Measurements from ENCODE around the gene NFKBIE.

NFKBIE gene

DNA sequence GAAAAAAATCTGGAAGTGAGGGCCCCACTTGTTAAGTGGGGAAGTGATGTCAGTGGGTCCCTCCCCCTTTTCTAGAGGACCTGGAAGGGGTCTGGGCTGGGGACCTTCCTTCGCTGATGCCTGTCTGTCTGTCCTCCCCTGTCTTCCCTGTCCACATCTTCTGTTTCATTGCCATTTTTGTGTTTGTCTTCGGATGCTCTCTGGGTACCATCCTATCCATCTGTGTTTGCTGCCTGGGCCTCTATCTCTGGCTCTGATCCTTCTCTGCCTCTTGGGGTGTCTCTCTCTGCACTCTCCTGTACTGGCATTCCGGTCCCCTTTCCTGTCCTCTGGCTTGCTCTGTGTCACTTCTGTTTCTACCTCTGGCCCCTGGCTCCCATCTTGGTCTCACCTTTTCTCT, 7.2 kb upstream of the NFKBIE start:
- DNase-seq (ENCODE audit: low spot score): no peak

DNA sequence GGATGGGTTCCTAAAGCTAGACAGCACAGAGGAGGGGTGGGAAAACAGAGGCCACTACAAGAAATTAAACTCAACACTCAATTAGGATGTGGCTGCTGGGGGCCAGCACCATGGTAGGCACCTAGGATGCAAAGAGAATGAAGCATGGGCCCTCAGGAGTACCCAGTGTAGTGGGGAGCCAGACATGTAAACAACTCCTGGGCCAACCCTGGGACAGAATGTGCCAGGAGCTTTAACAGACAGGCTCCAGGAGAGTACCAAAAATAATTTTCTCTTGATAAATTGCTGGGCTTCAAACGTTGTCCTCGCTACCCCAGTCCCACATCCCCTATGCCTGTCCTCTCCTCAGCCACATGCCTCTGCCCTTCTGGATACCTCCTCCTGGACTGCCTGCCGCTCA, 6.6 kb upstream of the NFKBIE start:
- DNase-seq (ENCODE audit: low spot score): no peak

DNA sequence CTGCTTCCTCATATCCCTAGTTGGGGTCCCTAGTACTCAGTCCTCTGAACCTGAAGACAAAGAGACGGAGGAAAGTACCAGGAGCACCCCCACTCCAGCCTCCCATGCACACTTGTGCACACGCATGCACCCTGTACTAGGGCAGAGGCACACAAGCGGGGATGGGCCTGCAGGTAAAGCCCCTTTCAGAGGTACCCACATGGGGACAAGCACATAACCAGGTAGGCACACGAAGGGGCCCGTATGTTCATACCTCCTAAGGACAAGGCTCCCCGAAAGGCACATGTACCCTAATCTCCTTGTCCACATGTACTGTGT, 6.0 kb upstream of the NFKBIE start:
- no peak for DNase-seq (ENCODE audit: low spot score)

DNA sequence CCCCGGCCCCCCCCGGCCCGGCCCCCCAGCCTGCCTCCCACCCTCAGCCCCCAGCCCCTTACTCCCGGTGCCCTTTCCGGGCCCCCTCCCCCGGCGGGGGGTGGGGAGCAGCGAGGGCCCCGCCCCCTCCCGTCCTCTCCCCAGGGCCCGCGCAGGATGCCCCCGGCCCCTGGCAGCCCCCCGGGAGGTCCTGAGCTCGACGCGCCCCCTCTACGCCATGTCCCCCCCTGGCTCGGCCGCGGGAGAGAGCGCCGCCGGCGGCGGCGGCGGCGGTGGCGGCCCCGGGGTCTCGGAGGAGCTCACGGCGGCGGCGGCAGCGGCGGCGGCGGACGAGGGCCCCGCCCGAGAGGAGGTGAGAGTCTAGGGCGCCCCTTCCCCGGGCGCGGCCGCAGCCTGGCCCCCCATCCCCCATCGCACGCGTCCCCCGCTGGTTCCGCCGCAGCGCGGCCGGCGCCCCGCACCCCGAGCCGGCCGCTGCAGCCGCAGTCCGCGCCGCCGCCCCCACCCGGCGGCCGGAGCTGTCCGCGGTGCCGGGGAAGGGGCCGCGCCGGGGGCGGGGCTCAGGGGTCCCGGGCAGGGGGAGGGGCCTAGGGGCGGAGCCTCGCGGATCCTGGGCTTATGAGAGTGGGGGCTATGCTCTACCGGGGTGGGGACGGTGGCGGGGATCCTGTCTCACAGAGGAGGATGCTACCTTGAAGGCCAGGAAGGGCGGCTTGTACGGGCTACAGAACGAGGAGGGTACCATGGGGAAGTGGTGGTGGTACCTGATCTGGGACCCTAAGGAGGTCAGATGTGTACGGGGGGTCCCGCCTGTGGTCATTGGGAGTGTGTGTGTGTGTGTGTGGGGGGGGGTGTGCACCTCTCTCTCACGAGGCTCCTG, 5.4 kb upstream of the NFKBIE start:
- DNase-seq (ENCODE audit: low spot score): peak; percentile 73

DNA sequence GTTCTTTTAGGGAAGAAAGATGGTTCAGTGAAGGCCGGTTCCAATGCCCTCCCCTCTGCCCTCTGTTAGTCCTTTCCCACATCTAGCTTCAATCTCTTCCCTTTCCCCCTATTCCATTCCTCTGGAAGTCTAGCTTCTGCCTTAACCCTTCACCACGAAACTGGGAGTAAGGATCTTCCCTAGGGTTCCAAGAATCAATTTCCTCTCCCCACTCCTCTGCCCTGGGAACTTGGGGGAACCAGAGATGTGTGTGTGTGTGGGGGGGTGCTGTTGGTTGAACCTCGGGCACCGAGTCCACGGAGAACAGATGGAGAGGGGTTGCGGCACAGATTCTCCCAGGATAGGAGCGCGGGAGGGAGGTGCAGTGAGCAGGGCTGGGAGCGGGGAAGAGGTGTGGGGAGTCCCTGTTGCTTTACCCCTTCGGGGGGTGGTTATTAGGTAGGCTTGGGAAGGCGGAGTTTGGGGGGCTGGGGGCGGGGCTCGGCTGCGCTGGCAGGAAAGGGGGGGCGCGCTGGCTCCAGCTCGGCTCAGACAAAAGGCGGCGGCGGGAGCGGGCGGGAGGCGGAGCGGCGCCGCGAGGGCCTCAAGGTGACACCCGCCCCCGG, 4.7 kb upstream of the NFKBIE start, which contains the start of gene TMEM151B:
TMEM151B (plus strand) TSS at position 530 of the 605 bp plus-strand sequence. CDS start 293 bp downstream, outside the sequence.
- DNase-seq (ENCODE audit: low spot score): no peak

DNA sequence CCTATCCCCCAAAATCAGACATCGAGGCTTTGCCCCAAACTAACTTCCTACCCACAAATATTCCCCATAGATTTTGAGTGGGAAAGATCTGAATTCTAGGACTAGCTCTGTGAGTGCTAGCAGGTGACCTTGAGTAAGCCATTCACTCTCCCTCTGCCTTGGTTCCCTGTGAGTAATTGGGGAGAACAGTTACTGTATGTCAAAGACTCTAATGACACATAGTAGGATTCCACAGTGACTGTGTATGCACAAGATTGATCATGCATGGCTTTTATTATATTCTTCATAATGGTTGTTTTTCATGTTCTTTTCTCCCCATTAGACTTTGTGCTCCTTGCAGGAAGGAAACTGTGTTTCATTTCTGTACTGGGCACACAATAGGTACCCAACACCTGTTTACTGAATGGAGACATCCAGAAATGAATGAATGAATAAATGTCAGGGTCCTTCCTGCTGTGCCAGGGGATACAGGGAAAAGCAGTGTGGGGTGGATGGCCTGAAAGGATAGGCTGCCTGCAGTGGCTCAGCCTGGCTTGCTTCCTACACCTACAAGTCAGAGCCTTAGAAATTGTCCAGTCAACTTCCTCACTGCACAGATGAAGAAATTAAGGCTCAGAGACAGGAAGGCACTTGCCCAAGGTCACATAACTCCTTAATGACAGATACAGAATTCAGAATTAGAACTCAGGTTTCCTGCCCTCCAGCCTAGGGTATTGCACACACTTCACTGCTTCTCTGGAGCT, 4.0 kb upstream of the NFKBIE start:
- DNase-seq (ENCODE audit: low spot score): no peak

DNA sequence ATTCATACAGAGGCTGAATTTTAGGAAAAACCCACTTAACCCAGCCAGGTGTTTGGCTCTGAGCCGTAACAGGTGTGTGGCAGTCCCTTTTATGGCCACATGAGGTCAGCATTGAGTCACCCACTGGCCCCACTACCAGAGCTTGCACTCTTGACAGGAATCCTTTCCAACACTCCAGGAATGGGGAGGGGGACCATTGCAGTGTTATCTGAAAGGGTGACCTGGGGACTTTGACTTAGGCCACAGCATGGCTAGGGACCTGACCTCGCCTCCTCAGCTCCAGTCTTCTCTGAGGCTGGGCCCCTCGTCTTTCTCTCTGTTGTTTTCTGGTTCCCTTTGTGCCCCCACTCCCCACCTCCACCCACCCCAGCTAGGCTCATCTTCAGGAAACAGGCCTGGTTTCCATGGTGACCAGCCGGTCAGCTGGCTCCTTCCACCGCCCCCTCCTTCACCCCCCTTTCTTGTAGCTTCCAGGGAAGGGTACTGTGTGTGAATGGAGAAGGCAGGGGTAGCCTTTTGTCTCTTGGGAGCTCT, 2.8 kb upstream of the NFKBIE start:
- DNase-seq (ENCODE audit: low spot score): peak; percentile 82

DNA sequence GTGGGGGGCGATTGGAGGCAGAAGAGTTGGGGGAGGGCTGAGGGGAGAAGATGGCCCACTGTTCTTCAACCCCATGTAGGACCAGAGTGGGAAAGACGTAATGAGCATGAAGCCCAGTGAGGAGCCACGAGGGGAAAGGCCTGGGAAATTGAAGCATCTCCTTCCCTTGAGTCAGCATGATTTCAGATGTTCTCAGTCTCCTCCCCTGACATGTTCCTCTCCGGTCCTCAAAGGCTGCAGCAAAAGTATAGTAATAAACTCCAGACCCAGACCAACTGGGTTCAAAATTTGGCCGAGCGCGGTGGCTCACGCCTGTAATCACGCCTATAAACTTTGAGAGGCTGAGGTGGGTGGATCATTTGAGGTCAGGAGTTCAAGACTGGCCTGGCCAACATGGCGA, 1.9 kb upstream of the NFKBIE start:
- no peak for DNase-seq (ENCODE audit: low spot score)

DNA sequence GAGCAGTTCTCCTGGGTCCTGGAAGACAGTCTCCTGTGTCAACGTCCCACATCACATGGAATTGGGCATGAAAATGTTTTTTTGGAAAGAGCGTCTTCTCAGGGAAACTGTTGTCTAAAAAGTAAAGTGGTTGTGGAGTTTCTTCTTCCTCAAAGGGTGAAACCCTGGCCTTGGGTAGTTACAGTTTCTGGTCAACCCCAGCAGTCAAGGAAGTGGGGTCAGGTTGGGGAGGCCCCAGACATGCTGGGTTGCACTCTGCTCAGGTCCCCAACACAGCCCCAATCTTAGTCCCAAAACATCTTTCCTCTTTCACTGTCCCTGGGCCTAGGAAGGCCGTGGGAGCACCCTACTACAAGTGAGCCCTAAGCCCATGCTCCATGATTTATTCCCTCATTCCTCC, 996 bp upstream of the NFKBIE start:
- no peak for DNase-seq (ENCODE audit: low spot score)

DNA sequence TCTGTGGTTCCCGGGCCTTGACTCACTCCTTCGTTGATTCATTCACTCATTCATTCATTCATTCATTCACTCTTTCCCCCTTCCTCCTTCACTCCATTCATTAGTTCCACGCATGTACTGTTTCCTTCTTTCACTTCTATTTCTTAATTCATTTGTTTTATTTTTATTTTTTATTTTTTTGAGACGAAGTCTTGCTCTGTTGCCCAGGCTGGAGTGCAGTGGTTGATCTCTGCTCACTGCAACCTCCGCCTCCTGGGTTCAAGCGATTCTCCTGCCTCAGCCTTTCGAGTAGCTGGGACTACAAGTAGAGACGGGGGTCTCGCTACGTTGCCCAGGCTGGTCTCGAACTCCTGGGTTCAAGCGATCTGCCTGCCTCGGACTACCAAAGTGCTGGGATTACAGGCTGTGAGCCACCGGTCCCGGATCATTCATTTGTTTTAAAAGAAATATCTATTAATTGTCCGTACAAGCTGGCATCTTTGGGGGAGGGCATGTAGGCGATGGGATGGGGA, 427 bp upstream of the NFKBIE start:
- no peak for DNase-seq (ENCODE audit: low spot score)

DNA sequence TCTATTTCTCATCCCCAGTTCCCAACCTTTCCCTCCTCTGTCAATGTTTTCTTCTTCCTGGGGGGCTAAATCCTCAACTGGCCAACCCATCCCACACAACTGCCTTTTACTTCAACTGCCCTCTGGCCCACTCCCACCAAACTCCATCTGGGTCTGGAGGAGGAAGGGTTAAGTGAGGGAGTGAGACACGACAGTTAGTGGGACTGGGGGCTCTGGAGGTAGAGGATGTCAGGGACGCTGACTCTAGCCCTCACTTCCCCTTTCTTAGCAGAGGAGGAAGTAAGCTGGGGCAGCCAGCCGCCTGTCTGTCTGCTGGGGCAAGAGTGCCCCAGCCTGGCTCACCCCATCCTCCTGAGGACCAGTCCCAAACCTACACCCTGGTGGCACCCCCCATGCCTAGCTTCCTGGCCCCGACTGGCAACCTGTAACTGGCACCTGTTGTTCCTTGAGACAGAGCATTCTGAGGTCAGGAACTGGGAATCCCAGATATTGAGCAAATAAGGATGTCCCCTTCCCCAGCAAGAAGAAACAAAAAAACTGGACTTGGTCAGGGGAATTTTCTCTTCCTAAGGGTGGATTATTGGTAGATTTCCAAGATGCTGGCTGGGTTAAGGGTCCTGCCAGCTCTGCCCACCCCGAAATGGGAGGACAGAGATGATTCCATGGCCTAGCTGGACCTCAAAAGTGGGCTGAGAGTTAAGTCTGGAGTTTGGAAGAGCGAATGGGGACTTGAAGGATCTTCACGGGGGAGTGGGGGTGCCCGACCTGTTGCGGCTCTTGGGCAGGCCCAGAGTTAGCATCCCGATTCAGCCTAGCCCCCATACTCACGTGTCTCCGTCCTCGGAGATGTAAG, 971 bp downstream of the NFKBIE start:
- no peak for DNase-seq (ENCODE audit: low spot score)

DNA sequence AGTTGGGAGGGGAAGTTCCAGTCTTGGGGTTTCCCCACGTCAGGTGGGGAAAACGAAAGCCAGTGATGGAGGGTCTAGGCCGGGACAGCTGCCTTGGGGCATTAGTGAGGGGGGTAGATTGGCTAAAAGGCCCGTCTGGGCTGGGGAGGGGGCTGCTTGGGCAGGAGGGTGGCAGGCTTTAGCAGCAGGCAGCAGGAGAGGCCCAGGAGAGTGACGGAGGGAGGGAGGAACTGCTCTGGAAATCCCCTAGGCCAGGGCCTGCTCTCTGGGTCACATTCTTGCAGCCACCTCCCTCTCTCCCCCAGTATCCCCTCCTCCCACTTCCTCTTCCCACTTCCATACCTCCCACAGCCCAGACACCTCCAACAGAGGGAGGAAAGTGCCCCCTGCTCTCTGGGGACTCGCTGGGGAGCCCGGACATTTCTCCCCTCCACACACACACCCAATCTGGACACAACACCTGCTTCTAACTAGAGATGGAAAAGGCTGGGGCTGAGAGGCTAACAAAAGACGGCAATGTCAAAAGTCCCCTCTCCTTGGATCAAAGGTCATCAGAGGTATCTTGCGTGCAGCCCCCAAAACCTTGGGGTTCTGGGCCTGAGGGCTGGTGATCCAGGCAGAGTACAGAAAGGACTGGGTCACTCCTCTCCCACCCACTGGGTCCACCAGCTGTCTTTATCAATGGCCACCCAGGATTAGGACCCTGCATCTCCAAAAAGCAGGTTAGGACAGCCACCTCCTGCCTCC, 1.8 kb downstream of the NFKBIE start:
- no peak for DNase-seq (ENCODE audit: low spot score)

DNA sequence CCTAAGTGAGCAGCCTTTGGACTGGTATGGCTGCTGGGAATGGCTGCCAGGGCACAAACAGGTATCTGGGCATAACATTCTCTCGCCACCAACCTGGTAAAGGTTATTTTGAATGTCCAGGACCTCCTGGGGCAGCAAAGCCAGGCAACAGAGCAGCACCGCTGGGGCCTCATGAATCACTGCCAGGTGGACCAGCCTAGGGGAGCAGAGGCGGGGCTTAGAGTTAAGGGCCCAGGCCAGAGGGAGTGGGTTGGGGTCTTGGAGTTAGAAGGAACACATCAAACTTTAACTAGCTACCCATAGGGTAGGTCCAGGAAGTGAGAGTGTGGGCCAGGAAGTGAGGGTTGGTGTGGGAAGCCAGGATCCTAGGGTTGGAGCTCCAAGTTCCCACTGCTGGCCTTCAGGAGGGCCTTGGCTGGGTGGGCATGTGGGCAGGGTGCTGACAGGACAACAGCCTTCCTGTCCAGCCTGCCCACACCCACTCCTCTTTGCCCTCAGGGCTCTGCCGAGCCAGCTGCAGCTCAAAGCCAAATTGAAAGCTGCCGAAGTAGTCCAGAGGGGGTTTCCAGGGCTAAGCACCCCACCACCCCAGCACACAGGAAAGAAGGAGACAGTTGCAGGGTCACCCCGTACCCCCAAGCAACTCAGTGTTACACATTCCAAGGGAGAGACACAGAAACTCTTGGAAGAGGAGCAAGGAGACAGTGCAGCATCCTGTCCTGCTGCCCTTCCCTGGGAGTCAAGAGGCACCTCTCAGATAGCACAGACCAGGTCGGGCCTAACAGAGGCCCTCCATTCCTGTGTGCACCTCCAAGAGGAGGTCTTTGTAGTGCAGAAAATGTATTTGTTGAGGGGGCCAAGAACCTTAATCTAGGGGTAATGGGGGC, 2.6 kb downstream of the NFKBIE start:
- no peak for DNase-seq (ENCODE audit: low spot score)

DNA sequence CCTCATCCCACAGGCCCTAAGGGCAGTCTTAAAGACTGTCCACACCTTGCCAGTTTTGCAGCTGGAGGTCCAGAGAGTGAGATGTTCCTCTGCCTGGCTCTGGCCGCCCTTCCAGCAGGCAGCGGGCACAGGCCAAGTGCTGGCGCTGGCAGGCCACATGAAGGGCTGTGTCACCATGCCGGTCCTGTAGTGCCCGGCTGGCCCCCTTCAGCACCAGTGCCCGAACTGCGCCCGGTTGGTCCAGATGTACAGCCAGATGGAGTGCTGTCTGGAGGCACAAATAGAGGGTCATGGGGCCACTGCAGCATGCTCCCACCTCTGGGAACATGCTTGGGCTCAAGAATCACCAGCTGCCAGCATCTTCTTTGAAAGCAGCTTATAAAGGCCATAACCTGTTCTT, 3.8 kb downstream of the NFKBIE start:
- DNase-seq (ENCODE audit: low spot score): no peak

DNA sequence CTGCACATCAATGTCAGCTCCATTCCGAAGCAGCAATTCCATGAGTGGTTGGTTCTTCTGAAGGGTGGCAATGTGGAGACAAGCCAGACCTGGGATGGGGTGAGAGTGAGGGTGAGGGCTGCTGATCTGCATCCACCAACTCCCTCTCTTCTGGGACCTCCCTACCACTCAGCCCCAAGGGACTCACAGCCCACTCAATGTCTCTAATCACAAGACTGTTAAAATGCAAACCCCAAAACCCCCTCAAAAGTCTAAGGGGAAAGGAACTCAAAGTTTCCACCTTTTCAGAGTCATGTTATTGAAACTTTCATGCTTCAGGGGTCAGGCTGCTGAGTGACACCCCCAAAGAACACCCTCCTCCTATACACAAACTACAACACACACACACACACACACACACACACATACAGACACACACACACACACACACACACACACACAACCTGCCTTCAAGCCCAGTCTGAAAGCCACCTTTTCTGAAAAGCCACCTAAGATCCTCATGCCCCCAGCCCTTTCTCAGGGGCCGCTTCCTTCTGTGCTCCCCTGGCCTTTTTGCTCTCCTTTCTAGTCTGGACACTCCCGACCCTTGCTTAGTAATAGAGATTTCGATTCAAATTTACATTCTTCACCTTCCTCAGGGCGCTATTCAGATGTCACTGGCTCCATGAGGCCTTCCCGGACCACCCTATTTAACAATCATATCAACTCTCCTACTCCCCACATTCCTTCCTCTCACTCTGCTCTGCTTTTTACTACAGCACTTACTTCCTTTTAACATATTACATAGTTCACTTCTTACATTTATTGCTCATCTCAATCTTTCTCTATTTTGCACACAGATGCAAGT, 4.7 kb downstream of the NFKBIE start:
- no peak for DNase-seq (ENCODE audit: low spot score)

DNA sequence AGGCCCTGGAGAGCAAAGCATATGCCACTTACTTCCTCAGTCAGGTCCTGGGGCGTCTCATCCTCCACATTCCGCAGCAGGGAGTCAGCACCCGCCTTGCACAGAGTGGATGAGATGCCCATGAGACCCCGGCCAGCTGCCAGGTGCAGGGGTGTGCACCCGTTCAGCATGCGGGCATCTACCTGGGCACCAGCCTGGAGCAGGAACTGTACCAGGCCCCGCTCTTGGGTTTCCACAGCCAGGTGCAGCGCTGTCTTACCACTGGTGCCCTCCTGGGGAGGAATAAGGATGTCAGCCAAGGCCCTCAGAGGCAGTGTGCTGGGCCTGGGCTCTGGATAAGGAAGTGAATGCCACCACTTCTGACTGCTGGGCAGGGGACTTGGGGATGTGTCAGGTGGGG, 5.3 kb downstream of the NFKBIE start:
- no peak for DNase-seq (ENCODE audit: low spot score)

DNA sequence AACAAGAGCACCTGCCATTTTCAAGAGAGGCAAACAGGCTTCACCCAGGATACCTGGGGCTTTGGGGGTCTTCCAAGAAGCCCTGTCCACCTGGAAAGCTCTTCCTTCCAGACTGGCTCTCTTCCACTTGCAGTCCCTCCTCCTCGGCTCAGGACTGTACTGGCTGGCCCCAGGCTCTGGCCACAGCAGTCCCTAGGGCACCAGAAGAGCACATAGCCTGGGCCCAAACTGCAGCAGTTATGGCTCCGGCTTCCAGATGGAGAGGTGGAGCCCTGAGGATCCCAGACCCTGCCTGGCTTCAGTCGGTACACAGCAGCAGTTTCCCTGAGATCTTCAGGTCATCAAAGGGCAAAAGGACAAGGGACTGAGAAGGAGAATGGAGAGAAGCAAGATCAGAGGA, 6.4 kb downstream of the NFKBIE start:
- no peak for DNase-seq (ENCODE audit: low spot score)

DNA sequence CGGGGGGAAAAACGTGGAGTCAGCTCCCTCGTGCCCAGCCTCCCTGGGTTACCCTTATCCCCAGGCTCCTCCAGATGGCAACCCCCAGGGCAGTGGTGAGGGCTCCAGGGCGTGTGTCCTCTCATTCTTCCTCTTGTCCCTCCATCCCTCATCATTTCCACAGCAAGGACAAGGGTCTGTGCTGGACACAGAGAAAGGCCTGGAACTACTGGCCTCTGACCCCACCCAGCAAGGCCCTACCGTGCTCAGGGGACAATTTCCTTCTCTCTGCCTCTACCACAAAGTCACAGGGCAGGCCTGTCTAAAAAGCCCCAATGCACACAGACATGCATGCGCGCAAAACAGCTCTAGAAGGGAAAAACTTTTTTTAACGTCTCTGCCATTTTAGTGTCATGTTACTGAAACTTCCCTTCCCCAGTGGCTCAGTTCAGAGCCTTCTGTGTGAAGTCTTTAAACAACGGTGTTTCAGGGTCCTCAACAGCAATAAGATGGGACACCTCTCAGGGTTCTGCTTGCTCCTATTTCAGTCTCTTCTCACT, 7.0 kb downstream of the NFKBIE start:
- DNase-seq (ENCODE audit: low spot score): no peak
